GM12878 (cell line): ENCODE measurements around the gene CNDP1.

Experiments used
- EGR1 ChIP-seq, 2 experiments: IDR thresholded peaks; 1 replicate in 1 of 2; 2 replicates in 1 of 2; pipeline ENCODE4 v1.6.1; 2011 to 2012; ENCODE audit warnings: low read depth in 2 of 2, low read length in 2 of 2, borderline replicate concordance in 1 of 2, mild to moderate bottlenecking in 1 of 2, moderate library complexity in 1 of 2
- MTA2 ChIP-seq: fragments of 450-650 bp; IDR thresholded peaks from 2 replicates; pipeline ENCODE4 v1.6.1; 2016; ENCODE audit warnings: low read depth, mild to moderate bottlenecking, moderate library complexity
- TBL1XR1 ChIP-seq: IDR thresholded peaks from 2 replicates; pipeline ENCODE4 v1.6.1; 2012; ENCODE audit warnings: low read depth, low read length, improper control_type of control experiment
- TF ChIP-seq, protein P1 (sequence below): IDR thresholded peaks from 2 replicates; pipeline ENCODE4 v1.6.1; 2011; ENCODE audit warnings: low read depth, low read length, improper control_type of control experiment, borderline replicate concordance

- TF ChIP-seq EGR1 (IDR thresholded peaks at IDR 0.05; ENCODE audit: borderline replicate concordance in 1 of 2, low read depth in 2 of 2, low read length in 2 of 2) (peak in 1 of 2 experiments; percentile 75; a peak in 2 of 3 replicates), MTA2 (no peak), TBL1XR1 (no peak)
- TF ChIP-seq, protein P1, sequence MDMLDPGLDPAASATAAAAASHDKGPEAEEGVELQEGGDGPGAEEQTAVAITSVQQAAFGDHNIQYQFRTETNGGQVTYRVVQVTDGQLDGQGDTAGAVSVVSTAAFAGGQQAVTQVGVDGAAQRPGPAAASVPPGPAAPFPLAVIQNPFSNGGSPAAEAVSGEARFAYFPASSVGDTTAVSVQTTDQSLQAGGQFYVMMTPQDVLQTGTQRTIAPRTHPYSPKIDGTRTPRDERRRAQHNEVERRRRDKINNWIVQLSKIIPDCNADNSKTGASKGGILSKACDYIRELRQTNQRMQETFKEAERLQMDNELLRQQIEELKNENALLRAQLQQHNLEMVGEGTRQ: no peak
These were observed 64.2 kb downstream of the CNDP1 start for GRCh38 chr18:74598350-74599001.
